PC-9 (cell line): ENCODE measurements around the gene ERC1.

Source experiments
- EZH2 ChIP-seq: fragments of 200-600 bp; sonication (generic); IDR thresholded peaks from 2 replicates; pipeline ENCODE4 v1.8.0; 2017; ENCODE audit warnings: antibody characterized with exemption, low read depth
- TF ChIP-seq, protein P1 (sequence below): fragments of 200-600 bp; sonication (generic); conservative IDR thresholded peaks from 2 replicates; pipeline ENCODE4 v1.6.1; 2017; ENCODE audit warnings: mixed run types, antibody characterized with exemption, mild to moderate bottlenecking, moderate library complexity

DNA sequence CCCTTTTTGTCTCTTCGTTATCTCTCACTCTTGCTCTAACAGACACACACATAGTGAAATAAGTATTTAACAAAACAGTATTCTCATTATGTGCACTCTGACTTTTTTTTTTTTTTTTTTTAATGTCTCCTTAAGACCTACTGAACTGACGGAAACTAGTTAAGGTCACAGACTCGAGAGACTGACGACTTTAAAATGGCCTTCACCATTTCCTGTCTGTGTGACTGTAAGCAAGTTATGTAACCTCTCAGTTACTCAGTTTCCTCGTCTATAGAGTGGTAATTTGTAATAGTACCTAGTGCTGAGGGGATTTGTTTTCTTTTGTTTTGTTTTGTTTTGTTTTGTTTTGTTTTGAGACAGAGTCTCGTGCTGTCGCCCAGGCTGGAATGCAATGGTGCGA is 318.6 kb downstream of the ERC1 start:
- TF ChIP-seq, protein P1, sequence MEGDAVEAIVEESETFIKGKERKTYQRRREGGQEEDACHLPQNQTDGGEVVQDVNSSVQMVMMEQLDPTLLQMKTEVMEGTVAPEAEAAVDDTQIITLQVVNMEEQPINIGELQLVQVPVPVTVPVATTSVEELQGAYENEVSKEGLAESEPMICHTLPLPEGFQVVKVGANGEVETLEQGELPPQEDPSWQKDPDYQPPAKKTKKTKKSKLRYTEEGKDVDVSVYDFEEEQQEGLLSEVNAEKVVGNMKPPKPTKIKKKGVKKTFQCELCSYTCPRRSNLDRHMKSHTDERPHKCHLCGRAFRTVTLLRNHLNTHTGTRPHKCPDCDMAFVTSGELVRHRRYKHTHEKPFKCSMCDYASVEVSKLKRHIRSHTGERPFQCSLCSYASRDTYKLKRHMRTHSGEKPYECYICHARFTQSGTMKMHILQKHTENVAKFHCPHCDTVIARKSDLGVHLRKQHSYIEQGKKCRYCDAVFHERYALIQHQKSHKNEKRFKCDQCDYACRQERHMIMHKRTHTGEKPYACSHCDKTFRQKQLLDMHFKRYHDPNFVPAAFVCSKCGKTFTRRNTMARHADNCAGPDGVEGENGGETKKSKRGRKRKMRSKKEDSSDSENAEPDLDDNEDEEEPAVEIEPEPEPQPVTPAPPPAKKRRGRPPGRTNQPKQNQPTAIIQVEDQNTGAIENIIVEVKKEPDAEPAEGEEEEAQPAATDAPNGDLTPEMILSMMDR: no peak
- no peak for TF ChIP-seq EZH2
